T-helper 1 cell (primary cell): ENCODE data around the gene HRK.

ENCODE experiments used
- DNase-seq, 5 donors: peaks; one replicate each; pipeline ENCODE4 v3.0.0-alpha.2; 2012 to 2020

HRK gene

GRCh38 chr12:116897476-116897875, 16.2 kb upstream of the HRK start:
- DNase-seq = no peak

- DNase-seq = no peak
These were observed 15.2 kb upstream of the HRK start for GRCh38 chr12:116896411-116896924.

GRCh38 chr12:116894913-116895312, 13.7 kb upstream of the HRK start:
- DNase-seq = no peak

GRCh38 chr12:116892349-116893140, 11.3 kb upstream of the HRK start:
- no peak for DNase-seq

DNA sequence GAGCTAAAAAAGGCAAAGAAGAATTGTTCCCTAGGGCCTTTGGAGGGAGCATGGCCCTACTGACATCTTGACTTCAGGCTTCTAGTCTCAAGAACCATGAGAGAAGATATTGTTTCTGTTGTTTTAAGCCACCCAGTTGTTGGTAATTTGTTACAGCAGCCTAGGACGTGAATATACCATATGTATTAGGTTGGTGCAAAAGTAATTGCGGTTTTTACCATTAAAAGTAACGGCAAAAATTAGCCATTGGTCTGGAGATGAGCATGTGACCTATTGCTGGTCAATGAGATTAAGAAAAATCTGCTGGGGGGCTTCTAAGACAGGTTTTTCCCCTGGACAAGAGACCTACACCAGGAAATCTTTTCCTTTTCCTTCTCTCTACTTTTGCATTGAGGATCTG, 9.8 kb upstream of the HRK start:
- no peak for DNase-seq

GRCh38 chr12:116890330-116890729, 9.1 kb upstream of the HRK start:
- no peak for DNase-seq

- no peak for DNase-seq
These were observed 6.7 kb upstream of the HRK start for GRCh38 chr12:116887897-116888296.

- DNase-seq = no peak
These were observed 6.0 kb upstream of the HRK start for GRCh38 chr12:116887244-116887643.

GRCh38 chr12:116885491-116885890, 4.2 kb upstream of the HRK start:
- DNase-seq = no peak

- DNase-seq = no peak
These were observed 3.6 kb upstream of the HRK start for GRCh38 chr12:116884871-116885270.

DNA sequence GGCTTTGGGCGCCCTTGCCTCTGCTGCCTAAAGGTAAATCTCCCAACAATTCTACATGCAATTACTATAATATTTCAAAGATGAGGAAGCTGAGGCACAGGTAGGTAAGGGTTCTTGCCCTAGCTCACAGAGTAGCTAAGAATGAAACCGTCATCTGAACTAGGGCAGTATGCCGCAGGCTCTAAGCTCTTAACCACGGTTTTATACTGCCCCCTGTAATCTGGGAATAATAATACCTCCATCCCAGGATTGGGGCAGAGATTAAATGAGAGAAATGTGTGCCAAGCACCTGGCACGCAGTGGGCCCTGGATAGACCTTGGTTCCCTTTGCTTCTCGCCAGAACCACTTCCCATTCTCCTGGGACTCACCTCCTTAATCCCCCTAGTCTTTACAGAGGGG, 1.5 kb upstream of the HRK start:
- DNase-seq = no peak

DNA sequence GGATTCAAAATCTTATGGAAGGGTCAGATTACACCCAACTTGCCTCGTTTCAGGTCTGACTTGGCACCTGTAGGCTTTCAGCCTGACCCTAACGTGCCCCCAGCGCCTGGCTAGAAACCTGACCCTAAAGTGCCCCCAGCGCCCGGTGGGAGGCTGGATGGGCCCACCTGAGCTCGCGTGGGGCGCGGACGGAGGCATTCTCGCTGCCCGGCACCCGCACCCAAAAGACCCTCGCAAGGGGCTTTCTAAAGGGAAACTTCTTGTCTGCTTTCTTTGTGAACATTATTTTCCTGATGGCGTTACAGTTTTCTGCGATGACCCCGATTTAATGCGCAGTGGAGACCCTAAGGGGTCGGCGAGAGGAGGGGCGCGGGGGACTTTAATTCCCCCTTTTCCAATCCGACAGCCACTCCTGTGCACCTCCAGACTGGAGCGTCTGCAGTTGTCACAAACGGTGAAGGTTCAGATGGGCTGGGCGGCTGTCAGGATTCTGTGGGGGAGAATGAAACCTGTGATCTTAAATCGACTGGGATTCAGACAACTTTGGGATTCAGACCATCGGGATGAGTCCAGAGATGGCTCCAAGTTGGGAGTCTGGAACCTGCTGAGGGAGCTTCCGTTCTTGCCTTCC, 751 bp upstream of the HRK start:
- DNase-seq = no peak

DNA sequence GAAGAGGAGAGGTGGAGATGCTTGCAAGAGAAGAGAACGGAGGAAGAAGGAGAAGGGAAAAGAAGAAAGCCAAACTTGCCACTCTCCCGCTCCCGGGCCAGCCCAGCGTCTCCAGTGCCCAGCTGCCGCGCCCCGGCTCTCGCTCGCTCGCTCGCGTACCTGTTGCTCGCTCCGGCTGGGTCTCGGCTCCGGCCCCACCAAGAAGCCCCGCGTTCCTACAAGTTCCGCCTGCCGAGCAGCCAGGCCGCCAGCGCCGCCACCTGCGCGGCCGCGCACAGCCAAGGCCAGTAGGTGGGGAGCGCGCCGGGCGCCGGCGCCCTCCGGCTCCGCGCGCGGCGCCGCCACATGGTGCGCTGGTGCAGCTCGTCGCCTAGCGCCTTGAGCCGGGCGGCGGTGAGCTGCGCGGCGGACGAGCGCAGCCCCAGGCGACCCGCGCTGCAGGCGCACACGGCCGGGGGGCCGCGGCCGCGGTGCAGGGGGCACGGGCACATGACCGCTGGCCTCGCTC, 370 bp downstream of the HRK start:
- DNase-seq = peak in 2 of 5 donors; percentile 7 to 25

DNA sequence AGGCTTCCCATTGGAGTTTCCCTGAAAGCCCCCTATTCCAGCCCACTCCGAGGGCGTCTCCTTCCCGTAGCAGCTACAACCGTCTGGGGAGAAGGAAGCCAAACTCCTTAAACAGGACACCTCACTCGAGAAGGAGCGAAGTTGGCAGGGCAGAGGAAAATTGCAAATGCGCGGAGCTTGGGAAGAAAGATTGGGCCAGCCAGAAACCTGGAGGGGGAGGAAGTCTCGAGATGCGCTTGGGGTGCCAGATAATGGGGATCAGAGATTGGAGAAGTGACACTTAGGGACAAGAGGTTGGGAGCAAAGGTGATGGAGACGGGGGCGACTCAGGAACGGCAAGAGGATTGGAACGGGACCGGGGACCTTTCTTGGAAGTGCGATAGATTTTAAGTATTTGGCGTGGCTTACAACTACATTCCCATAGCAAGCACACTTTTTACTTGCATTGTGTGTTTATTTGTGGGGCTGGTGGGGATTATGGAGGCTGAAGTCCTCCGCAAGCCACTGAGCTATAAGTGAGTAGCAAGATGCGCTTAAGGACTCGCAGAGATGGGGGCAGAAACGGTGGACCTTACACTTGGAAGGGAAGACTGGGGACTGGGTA, 926 bp downstream of the HRK start:
- DNase-seq = no peak

DNA sequence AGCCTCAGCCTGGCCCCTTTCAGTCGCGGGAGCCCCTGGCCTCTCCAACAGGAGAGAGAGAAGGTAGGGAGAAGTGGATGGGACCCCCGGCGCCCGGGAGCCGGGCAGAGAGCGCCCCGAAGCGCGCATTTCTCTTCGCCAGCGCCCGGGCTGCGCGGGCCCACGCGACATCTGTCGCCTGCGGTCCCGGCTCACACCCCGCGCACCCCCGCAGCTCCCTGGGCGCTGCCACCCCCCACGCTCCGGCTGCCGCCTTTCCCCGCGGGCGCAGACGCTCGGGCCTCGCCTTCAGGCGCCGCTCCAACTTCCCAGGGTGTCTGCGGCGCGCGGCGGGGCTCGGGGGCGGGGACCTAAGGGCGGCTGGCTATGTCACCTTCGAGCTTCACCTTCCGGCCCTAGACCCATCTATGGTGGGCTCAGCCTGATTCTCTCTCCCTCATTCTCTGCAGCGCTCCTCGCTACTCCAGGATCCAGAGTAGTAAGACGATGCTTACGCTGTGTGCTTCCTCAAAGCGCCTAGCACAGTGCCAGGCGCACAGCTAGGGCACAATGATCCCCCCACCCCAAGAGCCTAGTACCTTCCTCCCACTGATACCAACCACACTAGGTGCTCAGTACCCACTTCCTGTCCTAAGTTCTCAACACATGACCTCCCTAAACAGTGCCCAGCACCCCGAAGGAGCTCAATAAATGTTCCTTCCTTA, 1.6 kb downstream of the HRK start:
- DNase-seq = no peak

- DNase-seq = no peak
These were observed 2.4 kb downstream of the HRK start for GRCh38 chr12:116878567-116879508.

GRCh38 chr12:116876151-116876869, 4.9 kb downstream of the HRK start:
- no peak for DNase-seq

- no peak for DNase-seq
These were observed 6.8 kb downstream of the HRK start for GRCh38 chr12:116874324-116874995.

DNA sequence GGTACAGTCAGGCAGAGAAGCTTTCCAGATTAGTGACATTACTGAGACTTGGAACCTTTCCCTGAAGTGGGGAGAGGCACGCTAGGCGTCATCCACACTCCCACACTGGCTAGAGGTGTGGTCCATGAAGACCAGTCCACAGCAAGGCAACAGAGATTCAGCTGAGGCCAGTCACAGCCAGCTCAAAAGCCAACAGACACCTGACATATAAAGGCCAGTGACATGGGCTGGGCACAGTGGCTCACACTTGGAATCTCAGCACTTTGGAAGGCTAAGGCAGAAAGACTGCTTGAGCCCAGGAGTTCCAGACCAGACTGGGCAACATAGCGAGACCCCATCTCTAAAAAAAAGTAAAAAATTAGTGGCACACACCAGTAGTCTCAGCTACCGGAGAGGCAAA, 10.9 kb downstream of the HRK start:
- no peak for DNase-seq

- no peak for DNase-seq
These were observed 13.7 kb downstream of the HRK start for GRCh38 chr12:116867523-116867922.
